Measurements from ENCODE around the gene NRGN.

Gene NRGN

DNA sequence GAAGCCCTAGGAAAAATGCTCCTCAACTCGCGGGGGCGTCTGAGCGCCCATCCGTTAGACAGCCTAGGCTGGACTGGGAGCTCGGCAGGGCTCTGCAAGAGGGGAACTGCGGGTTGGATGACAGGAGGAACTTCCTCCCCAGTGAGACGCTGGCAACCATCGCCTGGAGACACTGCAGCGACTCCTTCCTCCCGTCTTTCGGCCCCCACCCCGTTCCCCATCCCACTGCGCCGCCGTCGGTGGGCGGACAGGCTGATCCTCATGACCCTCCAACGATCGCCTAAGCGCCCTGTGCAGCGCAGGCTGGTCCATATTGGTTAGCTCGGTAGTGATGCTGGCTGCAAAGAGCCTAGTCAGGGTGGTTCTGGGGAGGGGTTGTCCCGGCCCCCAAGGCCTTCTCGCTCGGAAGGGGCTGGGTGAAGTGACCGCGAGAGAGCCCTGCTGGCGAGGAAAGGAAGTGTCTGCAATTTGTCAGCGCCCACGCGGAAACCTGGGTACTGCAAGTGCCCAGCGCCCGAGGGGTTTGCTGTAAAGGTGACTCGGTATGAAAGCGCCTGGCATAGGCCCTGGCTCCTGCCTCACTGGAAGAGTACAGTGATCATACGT, 638 bp downstream of the NRGN start:
- no peak for DNase-seq (ENCODE audit: low read depth in 2 of 2)

- no peak for DNase-seq (ENCODE audit: low read depth in 2 of 2)
These were observed 2.8 kb downstream of the NRGN start for GRCh38 chr11:124742555-124742954.

DNA sequence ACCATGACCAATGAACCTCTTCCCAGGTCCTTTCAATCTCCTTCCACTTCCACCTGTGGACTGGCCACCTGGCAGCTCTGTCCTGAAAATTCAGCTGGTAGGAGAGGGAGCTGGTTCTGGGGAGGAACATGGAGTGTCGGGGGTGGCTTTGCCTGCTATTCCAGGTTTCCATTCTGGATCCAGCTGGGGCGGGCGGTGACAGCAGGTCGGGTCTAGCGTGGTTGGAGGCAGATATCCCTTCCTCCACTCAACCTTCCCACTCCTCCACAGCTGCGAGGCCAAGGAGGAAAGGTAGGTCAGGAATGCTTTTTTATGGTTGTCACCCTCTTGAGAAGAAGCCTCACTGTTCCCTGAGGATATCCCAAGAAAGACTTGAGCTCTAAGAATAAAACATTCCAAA, 3.3 kb downstream of the NRGN start:
- no peak for DNase-seq (ENCODE audit: low read depth in 2 of 2)

DNA sequence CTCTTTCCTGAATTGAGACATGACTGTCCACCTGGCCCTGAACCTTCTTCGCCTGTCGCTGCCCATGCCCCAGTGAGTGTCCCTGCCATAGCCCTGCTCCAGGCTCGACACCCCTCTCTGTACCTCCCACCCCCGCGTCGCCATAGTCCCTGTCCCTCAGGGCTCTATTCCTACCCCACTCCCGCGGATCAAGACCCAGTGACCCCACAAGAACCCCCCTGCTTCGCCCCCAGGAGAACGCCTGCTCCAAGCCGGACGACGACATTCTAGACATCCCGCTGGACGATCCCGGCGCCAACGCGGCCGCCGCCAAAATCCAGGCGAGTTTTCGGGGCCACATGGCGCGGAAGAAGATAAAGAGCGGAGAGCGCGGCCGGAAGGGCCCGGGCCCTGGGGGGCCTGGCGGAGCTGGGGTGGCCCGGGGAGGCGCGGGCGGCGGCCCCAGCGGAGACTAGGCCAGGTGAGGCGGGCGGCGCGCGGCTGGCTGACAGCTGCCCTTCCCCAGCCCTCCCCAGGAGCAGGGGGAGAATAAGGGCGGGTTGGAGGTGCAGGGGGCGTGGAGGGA, 5.6 kb downstream of the NRGN start:
- DNase-seq (ENCODE audit: low read depth in 2 of 2) = no peak

- no peak for DNase-seq (ENCODE audit: low read depth in 2 of 2)
These were observed 6.3 kb downstream of the NRGN start for GRCh38 chr11:124745835-124746620.

GRCh38 chr11:124746621-124747243, 7.0 kb downstream of the NRGN start:
- peak; percentile 47 to 55 for DNase-seq (ENCODE audit: low read depth in 2 of 2)

GRCh38 chr11:124747406-124748099, 7.8 kb downstream of the NRGN start:
- no peak for DNase-seq (ENCODE audit: low read depth in 2 of 2)

DNA sequence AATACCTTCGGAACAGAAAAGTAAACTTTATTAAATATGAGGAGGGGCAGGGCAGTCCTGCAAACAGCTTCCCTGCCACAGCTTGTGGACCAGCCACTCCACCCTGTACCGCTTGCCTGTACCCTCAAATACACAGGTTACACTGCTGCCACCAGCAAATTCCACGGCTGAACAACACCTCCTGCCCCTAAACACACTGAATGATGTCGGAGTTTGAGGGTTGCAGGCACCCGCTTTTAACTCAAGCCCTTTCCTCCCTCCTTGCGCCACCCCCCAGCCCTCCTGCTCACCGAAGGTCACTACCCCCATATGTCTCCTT, 8.3 kb downstream of the NRGN start:
- no peak for DNase-seq (ENCODE audit: low read depth in 2 of 2)

DNA sequence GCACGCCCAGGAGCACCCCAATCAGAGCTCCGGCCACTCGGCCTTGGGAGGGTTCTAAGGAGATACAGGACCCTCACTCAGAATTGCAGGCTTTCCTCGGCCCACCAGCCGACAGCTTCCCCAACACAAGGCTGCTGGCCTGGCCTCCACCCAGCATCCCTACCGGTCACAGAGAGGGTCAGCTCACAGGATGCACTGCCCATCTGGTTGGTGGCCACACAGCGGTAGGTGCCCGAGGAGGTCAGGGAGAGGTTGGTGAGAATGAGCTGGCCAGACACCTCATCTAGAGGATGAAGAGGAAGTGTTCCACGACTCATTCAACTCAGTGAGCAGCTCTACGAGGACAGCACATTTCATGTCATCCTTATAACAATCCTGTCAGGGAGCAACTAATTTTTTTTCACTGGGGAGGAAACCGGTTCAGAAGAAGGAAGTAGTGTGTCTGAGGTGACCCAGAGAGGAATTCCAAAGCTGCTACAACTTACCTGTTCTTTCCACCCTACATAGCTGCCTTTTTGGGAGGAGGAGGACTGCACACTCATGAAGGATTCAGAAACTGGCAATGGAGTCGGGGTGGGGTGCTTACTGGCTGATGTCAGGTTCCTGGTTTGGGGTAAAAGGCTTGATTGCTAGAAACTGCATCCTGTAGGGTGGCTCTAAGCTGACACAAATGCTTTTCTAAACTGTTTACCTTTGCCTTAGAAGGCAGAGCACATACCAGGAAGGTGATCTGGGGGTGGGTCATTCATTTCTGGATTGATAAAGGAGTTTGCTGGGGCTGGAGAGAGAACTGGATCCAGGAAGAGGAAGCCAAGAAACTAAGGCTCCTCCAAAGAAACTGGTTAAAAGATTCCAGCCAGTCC, 9.0 kb downstream of the NRGN start:
- no peak for DNase-seq (ENCODE audit: low read depth in 2 of 2)

GRCh38 chr11:124749912-124750311, 10.2 kb downstream of the NRGN start:
- no peak for DNase-seq (ENCODE audit: low read depth in 2 of 2)

DNA sequence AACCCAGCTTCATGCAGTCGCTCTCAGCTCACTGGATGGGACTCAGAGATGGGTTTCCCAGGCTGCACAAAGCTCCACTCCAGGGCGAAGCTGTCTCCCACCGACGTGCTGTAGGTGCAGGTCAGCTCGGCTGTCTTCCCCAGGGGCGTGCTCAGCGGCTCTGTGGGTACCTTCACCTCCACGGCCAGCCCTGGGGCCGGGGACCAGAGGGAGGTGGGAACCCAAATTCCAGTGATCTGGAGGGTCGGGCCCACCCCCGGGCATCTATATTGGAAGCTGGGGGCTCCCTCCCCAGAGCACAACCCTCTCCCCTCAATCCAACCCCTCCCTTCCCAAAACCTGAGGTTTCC, 11.6 kb downstream of the NRGN start:
- no peak for DNase-seq (ENCODE audit: low read depth in 2 of 2)

DNA sequence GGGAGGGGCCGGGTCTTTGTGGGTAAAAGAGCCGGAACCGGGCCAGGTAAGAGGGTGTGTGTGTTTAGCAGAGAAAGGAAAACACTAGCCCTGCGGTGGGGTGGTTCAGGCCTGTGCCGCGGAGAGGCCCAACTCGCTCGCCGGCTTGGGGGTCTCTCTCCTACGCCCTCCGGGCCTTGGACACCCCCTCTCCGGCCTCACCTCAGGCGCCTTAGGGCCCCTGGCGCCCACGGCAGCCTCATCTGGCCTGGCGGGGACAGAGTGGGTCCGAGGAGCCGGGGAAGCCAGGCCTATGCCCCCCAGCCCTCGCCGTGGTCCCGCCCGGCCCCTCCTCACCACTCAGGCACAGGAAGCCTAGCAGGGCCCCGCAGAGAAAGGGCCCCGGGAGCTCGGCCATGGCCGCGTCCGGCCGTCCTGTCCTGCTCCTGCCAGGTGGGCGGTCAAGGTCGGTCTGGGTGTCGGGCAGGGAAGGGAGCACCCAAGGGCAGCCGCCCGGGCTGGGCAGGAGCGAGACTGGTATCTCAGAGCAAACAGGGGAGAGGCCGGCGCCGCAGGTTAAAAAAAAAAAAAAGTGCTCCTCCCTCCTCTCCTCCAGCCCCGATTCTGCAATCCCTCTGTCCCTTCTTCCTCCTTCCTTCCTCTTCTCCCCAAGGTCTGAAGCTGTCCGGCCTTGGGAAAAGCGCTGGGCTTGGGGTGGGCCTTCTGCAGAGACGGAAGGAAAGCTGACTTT, 12.2 kb downstream of the NRGN start, which contains the start of gene VSIG2:
Gene VSIG2, minus strand, starts transcription at position 515 of the 730 bp plus-strand sequence. Its CDS starts 118 bp downstream, at position 397.
- no peak for DNase-seq (ENCODE audit: low read depth in 2 of 2)

GRCh38 chr11:124752471-124753102, 12.8 kb downstream of the NRGN start:
- no peak for DNase-seq (ENCODE audit: low read depth in 2 of 2)

- no peak for DNase-seq (ENCODE audit: low read depth in 2 of 2)
These were observed 13.5 kb downstream of the NRGN start for GRCh38 chr11:124753205-124753604.

GRCh38 chr11:124753624-124754023, 13.9 kb downstream of the NRGN start:
- no peak for DNase-seq (ENCODE audit: low read depth in 2 of 2)

DNA sequence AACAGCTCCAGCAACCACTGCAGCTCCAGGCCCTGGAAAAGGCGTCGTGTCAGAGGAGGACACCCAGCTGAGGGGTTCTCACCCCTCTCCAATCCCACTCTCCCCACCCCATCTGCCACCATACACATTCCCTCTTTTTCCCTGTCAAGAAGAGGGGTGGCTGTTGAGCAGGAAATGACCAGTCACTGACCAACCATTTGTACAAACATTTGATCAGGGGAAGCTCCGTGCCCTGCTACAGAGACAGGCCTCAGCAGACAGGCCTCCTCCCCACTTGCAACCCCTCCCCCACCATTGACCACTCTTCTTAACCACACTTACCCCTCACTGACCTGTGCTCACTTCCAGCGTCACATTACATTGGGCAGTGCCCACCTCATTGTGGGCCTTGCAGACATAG, 14.6 kb downstream of the NRGN start:
- no peak for DNase-seq (ENCODE audit: low read depth in 2 of 2)

DNA sequence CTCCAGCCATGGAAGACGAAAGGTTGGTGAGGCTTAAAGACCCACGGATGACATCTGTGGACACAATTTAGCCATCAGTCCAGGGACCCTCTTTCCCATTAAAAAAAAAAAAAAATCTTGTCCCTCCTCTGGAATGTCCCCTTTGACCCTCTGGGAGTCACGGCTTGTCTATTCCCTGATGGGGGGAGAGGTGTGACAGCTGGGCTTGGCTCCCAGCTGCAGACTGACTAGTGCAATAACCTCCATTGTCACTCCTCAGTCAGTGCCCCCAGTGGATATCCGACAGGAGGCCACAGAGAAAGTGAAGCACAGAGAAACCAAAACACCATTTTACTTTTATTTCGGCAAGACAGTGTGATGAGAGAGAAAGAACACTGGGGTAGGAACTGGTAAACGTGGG, 15.0 kb downstream of the NRGN start:
- DNase-seq (ENCODE audit: low read depth in 2 of 2) = no peak

DNA sequence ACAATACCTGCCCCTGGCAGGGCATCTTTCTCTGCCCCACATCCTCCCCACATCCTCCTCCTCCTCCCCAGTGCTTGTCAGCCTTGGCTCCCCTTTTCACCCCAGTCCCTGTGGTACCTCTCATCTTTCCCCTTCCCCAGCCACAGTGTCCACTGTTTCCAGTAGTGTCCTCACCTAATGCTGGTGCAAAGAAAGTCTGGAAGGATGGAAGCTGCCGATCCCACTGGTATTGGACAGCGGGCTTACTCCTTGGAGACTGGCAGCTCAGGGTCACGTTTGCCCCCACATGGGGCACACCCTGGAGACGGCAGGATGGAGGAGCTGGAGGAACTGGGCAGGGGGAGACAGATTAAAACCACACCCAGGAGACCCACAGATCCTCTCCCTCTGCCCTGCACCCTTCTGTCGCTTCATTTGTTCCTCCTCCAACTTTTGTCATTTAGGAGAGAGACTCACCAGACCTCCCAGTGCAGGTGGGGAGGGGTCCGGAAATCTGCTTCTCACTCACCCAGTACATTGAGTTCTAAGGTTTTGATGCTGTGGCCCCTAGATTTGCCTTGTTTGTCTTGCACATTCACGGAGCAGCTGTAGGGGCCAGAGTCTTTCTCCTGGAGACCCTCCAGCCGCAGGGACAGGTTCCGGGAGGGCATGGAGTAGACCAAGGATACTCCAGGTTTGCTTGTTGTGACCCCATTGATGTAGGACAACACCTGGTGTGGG, 16.5 kb downstream of the NRGN start:
- DNase-seq (ENCODE audit: low read depth in 2 of 2) = no peak

DNA sequence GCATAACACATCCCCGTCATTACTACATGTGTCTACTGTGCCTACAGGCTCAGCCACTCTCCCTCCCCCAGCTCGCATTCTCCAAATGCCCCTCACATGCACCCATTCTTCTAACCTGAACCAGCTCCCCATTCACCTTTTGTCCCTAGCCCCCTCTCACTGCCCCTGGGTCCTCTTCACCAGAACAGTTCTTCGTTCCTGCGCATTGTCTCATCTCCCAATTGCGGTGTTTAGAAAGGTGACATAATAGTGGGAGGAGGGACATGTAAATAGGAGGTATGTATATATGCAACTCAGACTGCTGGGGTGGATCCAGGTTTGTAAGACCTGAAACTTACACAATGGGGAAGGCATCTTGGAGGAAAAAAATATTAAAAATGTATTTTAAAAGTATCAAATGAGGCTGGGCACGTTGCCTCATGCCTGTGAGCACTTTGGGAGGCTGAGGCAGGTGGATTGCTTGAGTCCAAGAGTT, 17.0 kb downstream of the NRGN start:
- no peak for DNase-seq (ENCODE audit: low read depth in 2 of 2)
